NCI-H2081 treated with DMSO at 0.1 percent for 48 hours (cell line): Measurements from ENCODE around the gene NR0B1.

ENCODE experiments used
- DNase-seq: peaks from one replicate; lab custom pipeline; 2025; lab: John Stamatoyannopoulos, UW

The NR0B1 gene, protein sequence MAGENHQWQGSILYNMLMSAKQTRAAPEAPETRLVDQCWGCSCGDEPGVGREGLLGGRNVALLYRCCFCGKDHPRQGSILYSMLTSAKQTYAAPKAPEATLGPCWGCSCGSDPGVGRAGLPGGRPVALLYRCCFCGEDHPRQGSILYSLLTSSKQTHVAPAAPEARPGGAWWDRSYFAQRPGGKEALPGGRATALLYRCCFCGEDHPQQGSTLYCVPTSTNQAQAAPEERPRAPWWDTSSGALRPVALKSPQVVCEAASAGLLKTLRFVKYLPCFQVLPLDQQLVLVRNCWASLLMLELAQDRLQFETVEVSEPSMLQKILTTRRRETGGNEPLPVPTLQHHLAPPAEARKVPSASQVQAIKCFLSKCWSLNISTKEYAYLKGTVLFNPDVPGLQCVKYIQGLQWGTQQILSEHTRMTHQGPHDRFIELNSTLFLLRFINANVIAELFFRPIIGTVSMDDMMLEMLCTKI

GRCh38 chrX:30309139-30309571, at the start of gene NR0B1:
NR0B1 (minus strand) TSS chrX:30309390; CDS start chrX:30309363, 27 bp downstream.
- DNase-seq: no peak

- DNase-seq: no peak
Observed at GRCh38 chrX:30349946-30350345, 40.8 kb upstream of the NR0B1 start.

DNA sequence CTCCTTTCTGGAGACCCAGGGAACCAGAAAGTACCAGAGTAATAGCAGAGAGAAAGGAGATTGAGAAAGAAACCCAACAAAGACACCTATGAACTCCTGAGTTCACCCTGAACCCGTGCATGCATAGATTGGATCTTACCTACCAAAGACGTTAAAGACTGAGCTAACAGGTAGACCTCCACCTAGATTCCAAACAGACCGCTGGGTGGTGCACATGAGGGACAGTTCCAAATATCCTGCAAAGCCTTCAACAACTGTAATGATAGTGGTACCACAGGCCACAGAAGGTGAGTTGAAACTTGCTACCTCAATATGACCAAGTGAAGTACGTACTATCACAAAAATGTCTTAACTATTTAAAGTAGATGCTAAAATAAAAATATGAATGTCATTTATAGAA, 34.0 kb upstream of the NR0B1 start:
- no peak for DNase-seq

DNA sequence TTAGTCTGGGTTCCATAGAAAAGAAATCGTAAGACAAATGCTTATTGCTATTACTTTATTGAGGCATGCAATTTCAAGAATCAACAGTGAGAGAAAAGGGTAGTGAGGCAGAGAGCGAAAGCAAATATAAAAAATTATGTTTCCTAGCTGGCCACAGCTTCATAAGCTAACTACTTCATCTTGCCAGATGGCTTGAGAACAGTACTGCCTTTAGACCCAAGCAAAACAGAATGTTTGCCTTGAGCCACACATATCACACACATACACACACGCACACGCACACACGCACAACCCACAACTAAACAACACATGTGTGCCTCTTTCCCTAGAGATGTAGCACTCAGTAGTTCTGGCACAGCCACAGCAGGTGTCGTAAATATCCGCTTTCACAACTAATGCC, 31.6 kb upstream of the NR0B1 start:
- DNase-seq: no peak

GRCh38 chrX:30327762-30328161, 18.6 kb upstream of the NR0B1 start:
- no peak for DNase-seq

GRCh38 chrX:30317308-30317707, 8.1 kb upstream of the NR0B1 start:
- no peak for DNase-seq

GRCh38 chrX:30313322-30313721, 4.1 kb upstream of the NR0B1 start:
- no peak for DNase-seq

DNA sequence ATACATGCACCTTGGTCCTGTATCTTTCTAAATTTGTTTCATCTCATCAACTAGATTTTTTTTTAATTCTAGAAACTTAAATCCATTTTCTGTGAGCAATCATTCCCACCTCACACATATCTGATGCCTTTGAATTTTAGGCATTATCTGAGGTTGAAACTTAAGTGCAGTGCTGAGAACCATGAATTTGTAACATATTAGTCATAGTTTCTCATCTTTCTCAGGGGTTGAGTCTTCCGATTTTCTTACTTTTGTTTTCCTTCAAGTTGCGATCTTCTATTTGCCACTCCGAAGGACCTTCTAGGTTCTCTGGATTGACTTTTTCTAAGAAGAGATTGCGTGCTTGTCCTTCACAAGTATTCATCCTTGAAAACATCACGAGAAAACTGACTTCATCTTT, 3.7 kb upstream of the NR0B1 start:
- no peak for DNase-seq

GRCh38 chrX:30310429-30311206, 1.4 kb upstream of the NR0B1 start:
- no peak for DNase-seq

DNA sequence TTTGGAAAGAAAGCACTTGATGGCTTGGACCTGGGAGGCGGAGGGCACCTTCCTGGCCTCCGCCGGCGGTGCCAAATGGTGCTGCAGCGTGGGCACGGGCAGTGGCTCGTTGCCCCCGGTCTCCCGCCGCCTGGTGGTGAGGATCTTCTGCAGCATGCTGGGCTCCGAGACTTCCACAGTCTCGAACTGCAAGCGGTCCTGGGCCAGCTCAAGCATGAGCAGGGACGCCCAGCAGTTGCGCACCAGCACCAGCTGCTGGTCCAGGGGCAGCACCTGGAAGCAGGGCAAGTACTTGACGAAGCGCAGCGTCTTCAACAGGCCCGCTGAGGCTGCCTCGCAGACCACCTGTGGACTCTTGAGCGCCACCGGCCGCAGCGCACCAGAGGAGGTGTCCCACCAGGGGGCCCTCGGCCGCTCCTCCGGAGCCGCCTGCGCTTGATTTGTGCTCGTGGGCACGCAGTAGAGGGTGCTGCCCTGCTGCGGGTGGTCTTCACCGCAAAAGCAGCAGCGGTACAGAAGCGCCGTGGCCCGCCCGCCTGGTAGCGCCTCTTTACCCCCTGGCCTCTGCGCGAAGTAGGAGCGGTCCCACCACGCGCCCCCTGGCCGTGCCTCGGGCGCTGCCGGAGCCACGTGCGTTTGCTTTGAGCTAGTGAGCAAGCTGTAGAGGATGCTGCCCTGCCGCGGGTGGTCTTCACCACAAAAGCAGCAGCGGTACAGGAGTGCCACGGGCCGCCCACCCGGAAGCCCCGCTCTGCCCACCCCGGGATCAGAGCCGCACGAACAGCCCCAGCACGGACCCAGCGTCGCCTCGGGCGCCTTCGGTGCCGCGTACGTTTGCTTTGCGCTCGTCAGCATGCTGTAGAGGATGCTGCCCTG, 689 bp downstream of the NR0B1 start:
- no peak for DNase-seq

GRCh38 chrX:30307466-30307865, 1.7 kb downstream of the NR0B1 start:
- no peak for DNase-seq

DNA sequence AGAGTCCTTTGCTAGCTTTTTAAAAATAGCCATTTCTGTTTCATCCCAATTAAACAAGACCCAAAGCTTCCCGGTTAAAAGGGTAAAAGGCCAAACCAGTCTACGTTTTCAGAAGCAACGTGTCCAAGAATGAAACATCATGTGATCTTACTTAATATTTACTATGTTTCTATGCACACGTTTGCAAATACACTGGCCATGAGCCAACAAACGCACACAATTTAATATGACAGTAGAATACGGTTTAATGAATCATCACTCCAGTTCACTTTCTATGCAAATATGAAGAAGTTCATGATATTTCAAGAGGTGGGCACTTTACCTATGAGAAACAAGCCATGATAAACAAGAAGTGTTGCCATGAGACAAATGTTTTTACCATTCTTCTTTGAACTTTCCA, 4.3 kb downstream of the NR0B1 start:
- DNase-seq: no peak

- no peak for DNase-seq
Observed at GRCh38 chrX:30302956-30303355, 6.2 kb downstream of the NR0B1 start.

DNA sequence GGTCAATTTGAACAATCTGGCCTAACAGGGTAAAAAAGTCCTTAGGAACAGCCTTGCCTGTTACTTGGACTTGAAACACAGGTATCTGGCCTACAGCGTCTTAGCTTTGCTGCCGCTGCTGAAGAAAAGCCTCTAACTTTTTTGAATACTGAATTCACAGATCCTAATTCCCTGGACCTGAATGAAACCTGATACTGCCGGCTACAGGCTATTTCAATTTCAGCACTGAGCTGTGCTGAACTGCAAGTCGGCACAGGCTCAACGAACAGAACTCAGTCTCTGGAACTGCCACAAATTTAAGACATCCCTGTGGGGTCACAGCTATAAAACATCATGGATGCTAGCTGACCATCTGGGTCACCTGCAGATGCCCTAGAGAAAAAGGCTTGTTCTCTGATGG, 7.2 kb downstream of the NR0B1 start:
- no peak for DNase-seq

- no peak for DNase-seq
Observed at GRCh38 chrX:30301208-30301607, 8.0 kb downstream of the NR0B1 start.

DNA sequence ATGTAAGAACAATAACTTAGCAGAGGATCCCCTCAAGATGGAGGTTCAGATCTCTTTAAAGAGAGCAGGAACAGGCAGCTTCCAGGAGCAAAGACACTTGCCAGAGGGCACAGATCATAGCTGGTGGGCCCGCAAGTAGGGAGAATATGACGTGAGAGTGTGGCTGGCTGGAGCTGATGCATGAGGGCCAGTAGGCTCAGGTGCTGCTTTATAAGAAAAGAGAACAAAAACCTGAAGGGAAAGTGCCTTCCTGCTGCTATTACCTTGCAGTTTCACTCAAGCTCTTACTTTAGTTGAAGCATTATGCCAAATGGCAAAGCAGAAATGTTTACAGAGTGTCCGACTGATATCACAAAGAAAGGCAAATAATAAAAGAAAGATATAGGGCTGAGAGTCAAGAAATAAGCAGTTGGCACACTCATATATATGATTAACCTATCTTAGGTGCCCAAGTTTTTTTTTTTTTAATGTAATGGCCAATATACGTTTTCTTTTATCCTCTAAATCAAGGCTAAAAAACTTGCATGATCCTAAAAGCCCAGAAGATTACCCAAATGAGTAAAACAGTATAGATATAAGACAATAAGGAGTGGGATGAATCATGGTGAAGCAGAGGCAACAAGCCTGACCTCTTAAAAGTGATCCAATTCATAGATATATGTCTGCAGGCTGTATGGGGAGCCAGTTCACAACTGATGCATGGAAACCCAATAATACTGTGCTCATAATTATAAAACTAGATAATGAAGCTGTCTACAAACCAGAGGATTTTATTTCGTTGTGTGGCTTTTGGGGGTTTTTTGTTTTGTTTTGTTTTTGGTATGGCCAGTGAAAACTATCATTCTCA, 12.6 kb downstream of the NR0B1 start:
- no peak for DNase-seq

- no peak for DNase-seq
Observed at GRCh38 chrX:30283456-30284200, 25.6 kb downstream of the NR0B1 start.

DNA sequence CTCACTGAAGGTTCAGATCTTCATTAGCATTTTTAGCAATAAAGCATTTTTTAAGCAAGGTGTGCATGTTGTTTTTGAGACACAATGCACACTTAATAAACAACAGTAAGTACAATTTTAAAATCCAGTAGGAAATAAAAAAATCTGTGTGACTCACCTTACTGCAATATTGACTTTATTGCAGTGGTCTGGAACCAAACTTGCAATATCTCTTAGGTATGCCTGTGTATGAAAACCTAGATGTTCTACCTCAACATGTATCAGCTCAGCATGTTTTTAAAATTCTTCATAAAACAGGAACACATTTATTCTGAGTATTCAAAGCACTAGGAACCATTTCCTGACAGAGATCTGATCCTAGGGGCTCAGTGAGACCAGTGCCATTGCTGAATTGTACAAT, 26.7 kb downstream of the NR0B1 start:
- no peak for DNase-seq

DNA sequence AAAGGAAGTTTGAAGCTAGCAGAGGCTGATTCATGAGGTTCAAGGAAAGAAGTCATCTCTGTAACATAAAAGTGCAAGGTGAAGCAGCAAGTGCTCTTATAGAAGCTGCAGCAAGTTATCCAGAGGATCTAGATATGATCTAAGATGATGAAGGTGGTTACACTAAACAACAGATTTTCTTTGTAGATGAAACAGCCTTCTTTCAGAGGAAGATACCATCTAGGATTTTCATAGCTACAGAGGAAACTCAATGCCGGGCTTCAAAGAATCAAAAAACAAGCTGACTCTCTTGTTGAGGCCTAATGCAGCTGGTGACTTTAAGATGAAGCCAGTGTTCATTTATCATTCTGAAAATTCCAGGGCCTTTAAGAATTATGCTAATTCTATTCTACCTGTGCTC, 28.8 kb downstream of the NR0B1 start:
- no peak for DNase-seq

- no peak for DNase-seq
Observed at GRCh38 chrX:30278365-30278764, 30.8 kb downstream of the NR0B1 start.

DNA sequence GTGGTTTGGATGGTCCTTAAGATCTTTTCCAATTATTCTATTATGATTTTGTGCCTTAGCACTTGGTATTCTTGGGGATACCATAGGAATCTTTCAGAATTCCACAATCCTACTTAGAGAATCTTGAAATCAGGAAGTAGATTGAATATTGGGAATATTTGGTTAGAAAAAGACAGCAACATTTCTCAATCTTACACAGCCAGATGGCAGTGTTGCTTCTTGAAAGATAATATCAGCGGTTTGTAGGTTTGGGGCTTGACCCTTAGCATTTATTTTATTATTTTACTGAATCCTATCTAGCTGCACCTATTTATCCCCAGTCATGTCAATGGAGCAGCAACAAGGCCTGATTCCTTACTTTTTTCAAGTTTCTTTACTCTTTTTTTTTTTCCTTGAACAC, 33.7 kb downstream of the NR0B1 start:
- DNase-seq: no peak
